B cell (primary cell): ENCODE results near the gene FERMT3.

Experiments used
- CTCF ChIP-seq: fragments of 200-600 bp; IDR thresholded peaks from one replicate; pipeline ENCODE4 v1.8.0; 2022; ENCODE audit warnings: antibody characterized with exemption, mild to moderate bottlenecking
- EZH2 ChIP-seq: IDR thresholded peaks from 2 replicates; pipeline ENCODE4 v1.6.1; 2012; ENCODE audit warnings: borderline replicate concordance, low read depth, mild to moderate bottlenecking, moderate library complexity, low read length; ENCODE audit not compliant: insufficient read depth, poor library complexity, severe bottlenecking

GRCh38 chr11:64247729-64248531, 41.4 kb downstream of the FERMT3 start:
- TF ChIP-seq CTCF (no peak), EZH2 (no peak)
